ENCODE measurements around the gene ETS2.

Gene ETS2

GRCh38 chr21:38814126-38815059 lies 8.7 kb downstream of the ETS2 start:
- Histone ChIP-seq H3K36me3 (ENCODE audit: insufficient read depth, insufficient read length, low read length) (peaks cover 89% of the 10 kb centered on the region), H3K9me3 (ENCODE audit: insufficient read depth, low read length) (peaks cover 6% of the 10 kb centered on the region; the same call in 1 of the 2 replicates), H3K4me3 (ENCODE audit: insufficient read length, low read depth) (no peak overlapping the region), H3K27me3 (ENCODE audit: insufficient read depth, insufficient read length) (no peaks in the 10 kb centered on the region), H3K9ac (ENCODE audit: insufficient read length, low read depth) (no peak overlapping the region), H3K4me1 (ENCODE audit: insufficient read depth, insufficient read length) (peaks cover 9% of the 10 kb centered on the region)
- peak; percentile 84 for DNase-seq (ENCODE audit: low read depth, low spot score)
- TF ChIP-seq ZNF274 (IDR thresholded peaks at IDR 0.05; ENCODE audit: low read depth, low read length) (no peak), SUZ12 (IDR thresholded peaks at IDR 0.05; ENCODE audit: extremely low read depth, insufficient read depth, insufficient read length) (no peak), YY1 (IDR thresholded peaks at IDR 0.05; ENCODE audit: insufficient read depth, insufficient read length) (no peak)

- H3K36me3 ChIP-seq (ENCODE audit: insufficient read depth, insufficient read length, low read length): peaks cover 89% of the 10 kb centered on the region
- H3K4me3 ChIP-seq (ENCODE audit: insufficient read length, low read depth): no peak overlapping the region
- no peaks in the 10 kb centered on the region for H3K27me3 ChIP-seq (ENCODE audit: insufficient read depth, insufficient read length)
- TF ChIP-seq ZNF274 (IDR thresholded peaks at IDR 0.05; ENCODE audit: low read depth, low read length): no peak
- TF ChIP-seq SUZ12 (IDR thresholded peaks at IDR 0.05; ENCODE audit: extremely low read depth, insufficient read depth, insufficient read length): no peak
- TF ChIP-seq YY1 (IDR thresholded peaks at IDR 0.05; ENCODE audit: insufficient read depth, insufficient read length): no peak
- H3K4me1 ChIP-seq (ENCODE audit: insufficient read depth, insufficient read length): peaks cover 6% of the 10 kb centered on the region
- DNase-seq (ENCODE audit: low read depth, low spot score): no peak
- H3K9ac ChIP-seq (ENCODE audit: insufficient read length, low read depth): no peak overlapping the region
- peaks cover 4% of the 10 kb centered on the region; the same call in 1 of the 2 replicates for H3K9me3 ChIP-seq (ENCODE audit: insufficient read depth, low read length)
Observed at GRCh38 chr21:38815060-38815405, 9.3 kb downstream of the ETS2 start.

GRCh38 chr21:38816400-38816977 lies 10.8 kb downstream of the ETS2 start:
- Histone ChIP-seq H3K36me3 (ENCODE audit: insufficient read depth, insufficient read length, low read length) (peaks cover 93% of the 10 kb centered on the region), H3K9me3 (ENCODE audit: insufficient read depth, low read length) (no peaks in the 10 kb centered on the region), H3K4me1 (ENCODE audit: insufficient read depth, insufficient read length) (peaks cover 6% of the 10 kb centered on the region), H3K9ac (ENCODE audit: insufficient read length, low read depth) (no peak overlapping the region), H3K27me3 (ENCODE audit: insufficient read depth, insufficient read length) (no peaks in the 10 kb centered on the region), H3K4me3 (ENCODE audit: insufficient read length, low read depth) (no peak overlapping the region)
- no peak for DNase-seq (ENCODE audit: low read depth, low spot score)
- TF ChIP-seq ZNF274 (IDR thresholded peaks at IDR 0.05; ENCODE audit: low read depth, low read length) (no peak), SUZ12 (IDR thresholded peaks at IDR 0.05; ENCODE audit: extremely low read depth, insufficient read depth, insufficient read length) (no peak), YY1 (IDR thresholded peaks at IDR 0.05; ENCODE audit: insufficient read depth, insufficient read length) (no peak)

GRCh38 chr21:38817371-38818324 lies 11.9 kb downstream of the ETS2 start:
- Histone ChIP-seq H3K27me3 (ENCODE audit: insufficient read depth, insufficient read length) (no peaks in the 10 kb centered on the region), H3K9me3 (ENCODE audit: insufficient read depth, low read length) (no peaks in the 10 kb centered on the region), H3K4me3 (ENCODE audit: insufficient read length, low read depth) (no peak overlapping the region), H3K4me1 (ENCODE audit: insufficient read depth, insufficient read length) (peaks cover 6% of the 10 kb centered on the region), H3K9ac (ENCODE audit: insufficient read length, low read depth) (no peak overlapping the region), H3K36me3 (ENCODE audit: insufficient read depth, insufficient read length, low read length) (peaks cover 95% of the 10 kb centered on the region)
- DNase-seq (ENCODE audit: low read depth, low spot score): no peak
- no peak for TF ChIP-seq SUZ12 (IDR thresholded peaks at IDR 0.05; ENCODE audit: extremely low read depth, insufficient read depth, insufficient read length)
- no peak for TF ChIP-seq YY1 (IDR thresholded peaks at IDR 0.05; ENCODE audit: insufficient read depth, insufficient read length)
- TF ChIP-seq ZNF274 (IDR thresholded peaks at IDR 0.05; ENCODE audit: low read depth, low read length): no peak

- DNase-seq (ENCODE audit: low read depth, low spot score): no peak
Observed at GRCh38 chr21:38818325-38818723, 12.6 kb downstream of the ETS2 start.

GRCh38 chr21:38819051-38819718 lies 13.5 kb downstream of the ETS2 start:
- Histone ChIP-seq H3K4me1 (ENCODE audit: insufficient read depth, insufficient read length) (peaks cover 6% of the 10 kb centered on the region), H3K9ac (ENCODE audit: insufficient read length, low read depth) (no peak overlapping the region), H3K36me3 (ENCODE audit: insufficient read depth, insufficient read length, low read length) (peaks cover 98% of the 10 kb centered on the region), H3K27me3 (ENCODE audit: insufficient read depth, insufficient read length) (no peaks in the 10 kb centered on the region), H3K9me3 (ENCODE audit: insufficient read depth, low read length) (no peaks in the 10 kb centered on the region), H3K4me3 (ENCODE audit: insufficient read length, low read depth) (no peak overlapping the region)
- TF ChIP-seq SUZ12 (IDR thresholded peaks at IDR 0.05; ENCODE audit: extremely low read depth, insufficient read depth, insufficient read length) (no peak), YY1 (IDR thresholded peaks at IDR 0.05; ENCODE audit: insufficient read depth, insufficient read length) (no peak), ZNF274 (IDR thresholded peaks at IDR 0.05; ENCODE audit: low read depth, low read length) (no peak)
- no peak for DNase-seq (ENCODE audit: low read depth, low spot score)

More at GRCh38 chr21:38818325-38818723, 12.6 kb downstream of the ETS2 start:
- Histone ChIP-seq H3K4me1 (ENCODE audit: insufficient read depth, insufficient read length) (peaks cover 6% of the 10 kb centered on the region), H3K9ac (ENCODE audit: insufficient read length, low read depth) (no peak overlapping the region), H3K27me3 (ENCODE audit: insufficient read depth, insufficient read length) (no peaks in the 10 kb centered on the region), H3K36me3 (ENCODE audit: insufficient read depth, insufficient read length, low read length) (peaks cover 95% of the 10 kb centered on the region), H3K4me3 (ENCODE audit: insufficient read length, low read depth) (no peak overlapping the region), H3K9me3 (ENCODE audit: insufficient read depth, low read length) (no peaks in the 10 kb centered on the region)
- TF ChIP-seq ZNF274 (IDR thresholded peaks at IDR 0.05; ENCODE audit: low read depth, low read length): no peak
- no peak for TF ChIP-seq YY1 (IDR thresholded peaks at IDR 0.05; ENCODE audit: insufficient read depth, insufficient read length)
- TF ChIP-seq SUZ12 (IDR thresholded peaks at IDR 0.05; ENCODE audit: extremely low read depth, insufficient read depth, insufficient read length): no peak

Measured in NT2/D1 (cell line).